ENCODE measurements around the gene GRB10. TPM values are rescaled to one million over a fixed set of nuclear protein-coding genes. Genes with fewer than 3 reads are reported as not detected.

Gene GRB10
- total RNA-seq, 4 donors from 2014 or later: 28.5 to 58.0 (median 53.0) TPM

- H3K9me3 ChIP-seq: no peaks in the 10 kb centered on the region
- H3K4me1 ChIP-seq: peaks cover 6 to 63% (median 19%) of the 10 kb centered on the region in 3 donors
- peak overlapping the region in 3 of 4 donors; percentile 30 to 82 (median 67) for H3K27ac ChIP-seq
- H3K27me3 ChIP-seq: no peaks in the 10 kb centered on the region
- H3K4me3 ChIP-seq: no peak overlapping the region
- TF ChIP-seq POLR2AphosphoS5 (IDR thresholded peaks at IDR 0.05): peak; percentile 50
- TF ChIP-seq CTCF (IDR thresholded peaks at IDR 0.05): no peak
- WGBS, 2 donors (ENCODE audit: low coverage in 1 of 2): 87 to 90% methylated on average over 2 to 7 of the region's 7 CpGs
- peaks cover 0 to 12% of the 10 kb centered on the region in 2 donors for H3K36me3 ChIP-seq
- ATAC-seq: peak; percentile 52
Measured at GRCh38 chr7:50687575-50688225, 95.0 kb downstream of the GRB10 start.

DNA sequence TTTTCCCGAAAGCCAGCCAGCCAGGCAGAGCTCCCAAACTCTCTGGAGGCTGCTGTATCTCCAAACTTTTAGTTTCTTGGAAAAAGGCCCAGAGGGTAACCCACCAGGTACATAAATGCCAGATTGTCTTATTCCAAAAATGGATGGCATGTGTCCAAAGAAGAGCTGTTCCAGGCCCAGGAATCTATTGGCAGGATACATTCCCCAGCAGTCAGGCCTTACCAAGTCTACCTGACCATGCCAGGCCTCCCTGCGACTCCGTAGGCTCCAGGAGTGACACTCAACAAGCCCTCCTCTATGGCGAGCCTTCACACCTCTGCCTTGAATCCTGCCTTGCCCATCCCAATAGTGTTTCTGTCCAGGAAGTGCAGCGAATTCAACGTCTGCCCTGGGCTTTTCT lies 95.6 kb downstream of the GRB10 start:
- 85 to 93% methylated on average over 3 to 4 of the region's 6 CpGs for WGBS, 2 donors (ENCODE audit: low coverage in 1 of 2)
- peaks cover 6 to 67% (median 19%) of the 10 kb centered on the region in 3 donors for H3K4me1 ChIP-seq
- no peak for ATAC-seq
- TF ChIP-seq CTCF (IDR thresholded peaks at IDR 0.05) (no peak), EP300 (IDR thresholded peaks at IDR 0.05) (no peak), POLR2A (IDR thresholded peaks at IDR 0.05) (no peak), POLR2AphosphoS5 (IDR thresholded peaks at IDR 0.05) (no peak)
- peaks cover 0 to 12% of the 10 kb centered on the region in 2 donors for H3K36me3 ChIP-seq
- H3K27ac ChIP-seq: peak overlapping the region in 3 of 4 donors; percentile 30 to 82 (median 67)
- no peak overlapping the region for H3K4me3 ChIP-seq
- H3K9me3 ChIP-seq: no peaks in the 10 kb centered on the region
- H3K27me3 ChIP-seq: no peaks in the 10 kb centered on the region

- H3K4me1 ChIP-seq: peaks cover 6 to 75% (median 23%) of the 10 kb centered on the region in 3 donors
- WGBS, 2 donors (ENCODE audit: low coverage in 1 of 2): 11 to 27% methylated on average over 11 to 13 of the region's 14 CpGs
- no peaks in the 10 kb centered on the region for H3K9me3 ChIP-seq
- H3K27ac ChIP-seq: peak overlapping the region; percentile 39 to 85 (median 80)
- peaks cover 0 to 12% of the 10 kb centered on the region in 2 donors for H3K36me3 ChIP-seq
- no peak overlapping the region for H3K4me3 ChIP-seq
- ATAC-seq: peak; percentile 63
- TF ChIP-seq EP300 (IDR thresholded peaks at IDR 0.05): no peak
- TF ChIP-seq POLR2A (IDR thresholded peaks at IDR 0.05): no peak
- TF ChIP-seq CTCF (IDR thresholded peaks at IDR 0.05): no peak
- no peak for TF ChIP-seq POLR2AphosphoS5 (IDR thresholded peaks at IDR 0.05)
- no peaks in the 10 kb centered on the region for H3K27me3 ChIP-seq
Measured at GRCh38 chr7:50685135-50686065, 97.3 kb downstream of the GRB10 start.

GRCh38 chr7:50684713-50685075 lies 98.0 kb downstream of the GRB10 start:
- ATAC-seq: no peak
- no peak overlapping the region for H3K4me3 ChIP-seq
- H3K27ac ChIP-seq: peak overlapping the region; percentile 20 to 85 (median 80)
- no peaks in the 10 kb centered on the region for H3K9me3 ChIP-seq
- WGBS, 2 donors (ENCODE audit: low coverage in 1 of 2): 13 to 18% methylated on average over 4 of the region's 4 CpGs
- H3K27me3 ChIP-seq: no peaks in the 10 kb centered on the region
- peaks cover 6 to 80% (median 23%) of the 10 kb centered on the region in 3 donors for H3K4me1 ChIP-seq
- TF ChIP-seq EP300 (IDR thresholded peaks at IDR 0.05): no peak
- TF ChIP-seq POLR2AphosphoS5 (IDR thresholded peaks at IDR 0.05): no peak
- no peak for TF ChIP-seq POLR2A (IDR thresholded peaks at IDR 0.05)
- no peak for TF ChIP-seq CTCF (IDR thresholded peaks at IDR 0.05)
- H3K36me3 ChIP-seq: peaks cover 0 to 11% of the 10 kb centered on the region in 2 donors

Measured in gastroesophageal sphincter (tissue), 4 donors.